ENCODE measurements around the gene HIVEP3.
"Not testable (repeated sequence)": the region's sequence is repeated elsewhere in the genome, so short reads cannot be mapped to it uniquely, and the experiment has no call there.

Gene HIVEP3

GRCh38 chr1:41705798-41706197 is 212.9 kb downstream of the HIVEP3 start:
- DNase-seq: no peak

DNA sequence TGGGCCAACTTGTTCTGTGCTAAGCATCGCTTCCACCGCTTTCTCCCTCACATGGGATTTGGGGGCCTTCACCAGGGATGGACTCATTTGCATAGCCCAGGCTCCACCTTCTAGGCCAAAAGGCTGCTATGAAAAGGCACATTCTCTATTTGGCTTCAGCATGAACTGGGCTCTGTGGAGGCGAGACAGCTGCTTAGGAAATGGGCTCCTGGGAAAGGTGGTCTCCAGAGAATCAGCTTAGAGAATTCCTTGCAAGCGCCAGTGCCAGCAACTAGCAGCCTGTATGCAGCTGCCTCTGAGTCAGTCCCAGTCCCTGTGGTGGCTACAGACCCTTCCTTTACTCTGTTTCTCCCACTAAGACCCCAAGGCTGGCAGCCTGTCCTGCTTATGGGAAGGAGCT is 214.5 kb downstream of the HIVEP3 start:
- DNase-seq: no peak

DNA sequence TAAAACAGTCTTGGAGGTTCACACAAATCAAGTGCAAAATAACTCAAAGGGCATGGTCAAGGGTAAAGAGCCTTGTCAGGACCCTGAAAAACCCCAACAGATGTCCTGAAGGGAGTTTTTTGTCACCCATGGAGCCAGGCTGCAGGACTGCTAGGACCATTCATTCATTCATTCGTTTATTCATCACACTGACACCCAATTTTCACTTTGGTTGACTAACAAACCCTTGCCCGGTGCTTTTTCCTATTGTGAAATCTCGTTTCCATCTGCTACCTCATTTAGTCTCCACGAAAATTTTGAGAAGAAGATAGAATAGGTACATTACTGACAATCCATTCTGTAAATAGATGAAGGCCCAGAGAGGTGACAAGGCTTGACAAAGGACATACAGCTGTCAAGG is 216.0 kb downstream of the HIVEP3 start:
- no peak for DNase-seq

DNA sequence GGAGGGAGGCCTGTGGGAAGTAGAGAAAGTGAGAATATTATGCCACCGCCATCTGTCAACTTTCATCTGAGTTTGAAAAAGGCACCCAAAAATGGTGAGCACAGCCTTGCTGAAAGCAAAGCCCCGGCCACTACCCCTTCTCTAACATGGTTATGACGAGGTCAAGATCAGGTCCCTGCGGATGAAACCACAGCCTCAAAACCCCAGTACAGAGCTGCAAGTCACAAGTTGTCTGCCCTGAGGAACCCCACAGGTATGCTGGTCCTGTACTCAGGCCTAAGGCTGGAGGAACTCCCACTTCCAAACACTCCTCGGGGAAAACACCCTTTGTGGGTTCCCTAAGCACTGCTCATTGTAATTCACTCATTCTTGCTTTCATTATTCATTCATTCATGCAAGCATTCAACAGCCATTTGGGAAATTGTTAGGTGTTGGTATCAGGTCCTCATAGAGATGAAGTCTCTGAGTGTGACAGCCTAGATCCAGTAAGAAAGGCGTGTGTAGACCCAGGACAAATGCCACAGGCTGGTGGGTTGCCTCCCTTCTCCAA is 217.7 kb downstream of the HIVEP3 start:
- no peak for DNase-seq

- no peak for DNase-seq
These were observed 218.1 kb downstream of the HIVEP3 start for GRCh38 chr1:41700581-41700980.

- no peak for DNase-seq
These were observed 218.9 kb downstream of the HIVEP3 start for GRCh38 chr1:41699861-41700248.

- no peak for DNase-seq
These were observed 219.5 kb downstream of the HIVEP3 start for GRCh38 chr1:41698916-41699860.

GRCh38 chr1:41696381-41696780 is 222.3 kb downstream of the HIVEP3 start:
- no peak for DNase-seq

GRCh38 chr1:41695118-41695745 is 223.5 kb downstream of the HIVEP3 start:
- DNase-seq: no peak

DNA sequence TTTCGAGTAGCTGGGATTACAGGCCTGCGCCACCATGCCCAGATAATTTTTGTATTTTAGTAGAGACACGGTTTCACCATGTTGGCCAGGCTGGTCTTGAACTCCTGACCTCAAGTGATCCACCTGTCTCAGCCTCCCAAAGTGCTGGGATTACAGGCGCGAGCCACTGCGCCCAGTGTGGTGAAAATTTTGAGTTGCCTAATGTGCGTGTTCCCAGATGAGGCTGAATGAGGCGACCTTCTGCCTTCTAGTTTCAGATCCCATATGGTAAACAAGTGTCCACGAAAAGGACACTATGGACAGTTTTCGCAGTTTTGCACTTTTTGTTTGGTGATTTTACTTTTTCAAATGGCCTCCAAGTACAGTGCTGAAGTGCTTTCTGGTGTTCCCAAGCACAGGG is 226.8 kb downstream of the HIVEP3 start:
- DNase-seq: not testable (repeated sequence)

- DNase-seq: no peak
These were observed 227.3 kb downstream of the HIVEP3 start for GRCh38 chr1:41691424-41691823.

- no peak for DNase-seq
These were observed 228.4 kb downstream of the HIVEP3 start for GRCh38 chr1:41690331-41690730.

- no peak for DNase-seq
These were observed 229.2 kb downstream of the HIVEP3 start for GRCh38 chr1:41689558-41689981.

- DNase-seq: no peak
These were observed 229.6 kb downstream of the HIVEP3 start for GRCh38 chr1:41689139-41689538.

- no peak for DNase-seq
These were observed 231.7 kb downstream of the HIVEP3 start for GRCh38 chr1:41687007-41687406.

DNA sequence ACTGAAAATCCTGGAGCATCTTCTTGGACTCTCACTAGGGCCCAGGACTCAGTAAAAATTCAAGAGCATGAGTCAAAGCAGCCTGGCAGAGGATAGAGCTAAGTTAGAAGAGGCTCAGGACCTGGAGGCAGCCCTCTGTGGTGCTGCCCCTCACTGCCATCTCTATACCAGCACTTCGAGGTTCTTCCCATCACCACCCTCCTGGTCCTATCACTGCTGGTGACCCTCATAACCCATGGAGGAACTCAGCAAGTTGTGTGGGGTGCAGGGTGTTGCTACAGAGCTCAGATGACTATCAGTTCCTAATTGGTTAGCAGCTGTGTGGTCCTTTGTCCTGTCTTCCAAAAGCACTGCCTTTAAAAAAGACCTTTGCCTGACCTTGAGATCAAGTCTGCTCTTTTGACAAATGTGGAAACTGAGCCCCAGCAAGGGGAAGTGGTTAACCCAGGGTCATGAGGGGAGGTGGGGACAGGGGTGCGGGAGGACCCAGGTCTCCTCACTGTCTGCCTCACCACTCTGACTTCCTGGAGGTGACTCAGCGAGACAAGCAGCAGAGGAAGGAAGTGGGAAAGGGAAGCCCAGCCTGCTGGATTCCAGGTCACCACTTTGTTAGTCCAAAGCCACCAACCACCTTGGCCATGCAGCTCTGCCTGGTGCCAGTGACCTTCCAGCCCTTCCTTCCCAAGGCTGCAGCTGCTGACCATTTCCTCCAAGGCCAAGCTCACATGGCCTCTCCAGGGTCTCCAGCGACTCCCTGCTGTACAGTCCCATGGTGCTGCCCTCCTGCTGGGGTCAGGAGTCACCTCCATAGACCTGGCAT is 234.8 kb downstream of the HIVEP3 start:
- no peak for DNase-seq

DNA sequence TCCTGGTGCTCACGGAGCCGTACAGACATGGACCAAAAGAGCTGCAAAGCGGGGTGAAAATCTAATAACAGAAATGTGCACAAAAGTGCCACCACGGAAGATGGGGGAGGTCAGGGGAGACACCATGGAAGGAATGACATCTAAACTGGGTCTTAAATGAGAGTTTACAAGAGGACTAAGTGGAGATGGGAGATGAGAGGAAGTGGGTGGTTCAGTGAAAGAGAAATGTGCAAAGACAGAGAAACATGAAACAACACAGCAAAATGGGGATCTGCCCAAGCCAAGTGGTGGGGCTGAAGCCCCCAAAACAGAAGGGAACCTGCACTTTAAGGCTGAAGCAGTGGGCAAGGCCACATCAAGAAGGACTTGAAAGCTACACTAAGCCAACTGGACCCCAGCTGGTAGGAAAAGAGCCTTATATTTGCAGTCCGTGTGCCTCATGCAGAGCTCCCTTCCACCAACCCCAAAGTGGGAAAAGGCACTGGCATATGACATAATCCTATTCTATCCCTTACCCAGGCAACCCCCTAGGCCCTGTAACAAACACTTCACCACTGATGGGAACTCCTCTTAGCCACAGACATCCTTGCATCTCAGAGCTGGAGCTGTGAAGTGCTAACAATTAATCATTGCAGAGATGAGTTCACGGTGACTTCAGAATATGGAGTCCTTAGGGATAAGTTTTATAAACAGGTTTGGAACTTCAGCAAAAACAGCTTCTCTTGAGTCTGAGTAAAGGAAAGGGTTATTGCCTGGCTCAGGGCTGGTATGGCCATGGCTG is 235.7 kb downstream of the HIVEP3 start:
- DNase-seq: no peak

DNA sequence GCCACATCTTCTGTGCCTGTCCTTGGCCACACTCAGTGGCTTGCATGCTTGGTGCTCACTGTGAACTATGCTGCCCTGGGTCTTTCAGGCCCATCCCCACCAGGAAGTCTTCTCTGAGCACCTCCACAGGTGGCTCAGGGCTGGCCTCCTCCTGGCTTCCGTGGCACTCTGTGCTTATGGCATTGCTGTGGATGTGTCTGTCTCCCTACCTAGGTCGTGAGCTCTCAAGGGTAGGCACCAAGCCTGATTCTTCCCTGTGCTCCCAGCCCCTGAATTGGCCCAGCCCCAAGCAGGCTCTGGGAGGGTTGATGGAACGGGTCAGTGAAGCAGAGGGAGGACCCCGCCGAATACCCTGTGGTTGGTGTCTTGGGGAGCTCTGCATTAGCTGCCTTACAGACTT is 236.6 kb downstream of the HIVEP3 start:
- DNase-seq: no peak

DNA sequence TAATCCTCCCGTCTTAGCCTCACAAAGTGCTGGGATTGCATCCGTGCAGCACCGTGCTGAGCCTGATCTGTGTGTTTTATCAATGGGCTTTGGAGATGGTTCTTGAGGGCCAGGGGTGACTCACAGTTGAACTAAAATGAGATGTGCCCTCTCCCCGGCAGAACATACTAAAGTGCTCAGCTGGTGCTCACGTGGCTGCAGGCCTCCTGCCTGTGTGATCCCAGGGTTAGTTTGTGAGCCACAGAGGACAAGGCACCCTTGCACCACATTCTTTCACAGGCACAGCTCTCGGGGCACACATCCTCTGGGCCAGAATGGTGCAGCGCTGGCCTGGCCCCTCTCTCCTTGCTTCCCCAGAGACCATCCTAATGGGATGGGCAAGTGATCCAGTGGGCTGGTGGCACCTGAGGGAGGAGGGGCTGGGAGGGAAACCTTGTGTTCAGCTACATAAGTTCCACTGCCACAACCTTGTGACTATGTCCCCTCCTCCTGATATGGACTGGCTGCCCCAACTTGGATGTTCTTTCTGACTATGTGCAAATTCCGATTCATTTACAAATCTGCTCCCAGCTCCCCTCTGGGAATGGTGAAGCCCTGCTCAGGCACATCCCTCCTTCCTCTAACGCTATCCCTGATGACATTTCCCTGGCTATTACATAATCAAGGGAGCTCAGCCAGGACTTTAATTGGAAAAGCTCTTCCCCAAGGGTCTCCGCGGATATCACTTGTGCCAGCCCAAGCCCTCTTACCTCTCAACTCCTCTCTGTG is 237.2 kb downstream of the HIVEP3 start:
- no peak for DNase-seq

DNA sequence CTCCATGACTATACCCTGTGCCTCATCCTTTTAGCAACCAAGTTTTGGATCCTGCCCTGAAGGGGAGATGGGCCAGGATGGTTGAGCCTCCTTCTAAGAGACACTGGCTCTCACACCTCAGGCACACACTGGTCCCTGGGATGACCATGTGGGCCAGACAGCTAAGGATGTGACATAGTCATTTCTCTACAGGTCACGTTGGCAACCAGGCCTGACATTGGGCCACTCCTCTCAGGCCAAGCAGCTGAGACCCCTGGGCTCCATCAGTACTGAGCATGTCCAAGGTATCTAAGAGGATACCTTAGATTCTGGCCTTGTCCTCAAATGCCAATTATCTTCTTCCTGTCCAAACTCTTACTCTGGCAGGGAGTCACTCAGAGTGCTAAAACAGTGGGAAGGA is 238.7 kb downstream of the HIVEP3 start:
- DNase-seq: no peak

GRCh38 chr1:41679531-41679930 is 239.2 kb downstream of the HIVEP3 start:
- DNase-seq: no peak

Data from stimulated activated CD4-positive, alpha-beta T cell treated with anti-CD3 and anti-CD28 coated beads, Interleukin-12 subunit alpha, Interleukin-12 subunit beta, amount 100 ng/mL, for 4 hours (primary cell).